NCI-H748 (cell line): Measurements from ENCODE around the gene GJD2.

Experiments
- DNase-seq: peaks from one replicate; lab custom pipeline; 2025; ENCODE audit not compliant: unreplicated experiment; lab: John Stamatoyannopoulos, UW

GJD2 gene

DNA sequence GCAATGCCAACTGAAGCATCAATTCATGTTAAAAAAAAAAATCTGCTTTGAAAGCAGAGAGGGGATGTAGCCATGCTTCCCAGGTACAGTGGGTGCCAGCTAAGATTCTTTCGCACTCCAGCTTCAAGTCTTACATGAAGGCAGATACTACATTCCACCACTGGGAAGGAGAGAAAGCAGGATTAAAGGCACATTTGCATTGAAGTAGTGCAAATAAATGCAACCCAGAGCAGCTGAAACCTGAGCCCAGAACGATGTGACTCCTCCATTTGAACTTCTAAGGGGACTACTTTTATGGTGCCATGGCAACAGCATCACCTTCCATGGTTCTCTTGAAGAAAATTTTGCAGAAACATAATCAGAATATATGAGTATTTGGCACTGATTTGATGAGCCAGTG is 19.1 kb upstream of the GJD2 start:
- no peak for DNase-seq

DNA sequence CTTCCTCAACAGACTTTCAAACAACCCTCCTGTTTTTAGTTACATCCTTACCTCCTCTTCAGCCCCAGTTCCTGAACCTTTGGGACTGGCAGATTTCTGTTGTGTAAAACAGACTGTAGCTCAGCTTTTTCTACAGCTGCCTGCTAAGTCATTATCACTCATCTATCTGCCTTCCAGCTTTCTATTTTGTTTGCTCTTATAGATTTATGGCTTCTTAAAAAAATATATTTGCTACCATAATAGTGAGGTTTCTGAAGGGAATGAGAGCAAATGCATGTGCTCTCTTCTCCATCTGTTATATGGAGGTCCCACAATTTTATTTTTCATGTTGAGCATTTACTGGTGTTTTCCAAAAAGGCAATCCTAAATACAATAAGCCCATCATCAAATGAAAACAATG is 18.2 kb upstream of the GJD2 start:
- no peak for DNase-seq

- no peak for DNase-seq
Measured at GRCh38 chr15:34772312-34772711, 17.5 kb upstream of the GJD2 start.

- DNase-seq = no peak
Measured at GRCh38 chr15:34769711-34770110, 14.9 kb upstream of the GJD2 start.

- DNase-seq = no peak
Measured at GRCh38 chr15:34768530-34768929, 13.7 kb upstream of the GJD2 start.

- no peak for DNase-seq
Measured at GRCh38 chr15:34765741-34766140, 10.9 kb upstream of the GJD2 start.

DNA sequence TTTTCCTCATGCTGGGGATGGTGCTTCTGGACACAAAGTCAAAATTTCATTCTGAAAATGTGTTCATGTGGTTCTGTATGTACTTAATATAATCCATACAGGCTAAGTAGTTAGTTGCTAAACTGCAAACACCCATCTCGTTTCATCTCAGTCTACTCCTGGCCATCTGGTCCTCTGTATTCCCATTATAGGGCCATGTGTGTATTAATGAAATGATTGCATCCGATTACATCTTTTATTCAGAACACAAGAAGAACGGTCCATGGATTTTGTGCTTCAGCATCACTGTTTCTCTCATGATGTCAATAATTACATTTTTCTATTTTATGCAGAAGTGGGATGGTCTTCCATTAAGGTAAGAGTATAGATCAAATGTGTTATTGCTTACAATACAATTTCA is 6.1 kb upstream of the GJD2 start:
- no peak for DNase-seq

DNA sequence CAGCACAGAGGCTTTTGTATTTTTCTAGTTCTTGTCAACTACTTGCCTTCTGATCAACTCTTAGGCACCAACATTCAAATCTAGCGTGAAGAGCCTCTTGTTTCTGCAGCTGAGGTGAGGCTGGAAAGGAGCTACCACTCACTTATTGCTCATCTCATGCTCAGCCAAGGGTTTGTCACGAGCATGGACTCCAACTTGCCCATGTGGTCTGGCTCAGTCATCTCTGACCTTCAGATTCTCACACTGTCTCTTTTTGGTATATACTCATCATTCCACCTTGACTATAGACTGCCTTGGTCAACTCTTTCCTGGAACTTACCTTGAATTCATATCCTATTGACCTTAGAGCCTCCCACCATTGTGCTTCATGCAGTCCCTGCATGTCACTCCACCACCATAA is 5.2 kb upstream of the GJD2 start:
- DNase-seq = no peak

- no peak for DNase-seq
Measured at GRCh38 chr15:34759347-34759746, 4.5 kb upstream of the GJD2 start.

DNA sequence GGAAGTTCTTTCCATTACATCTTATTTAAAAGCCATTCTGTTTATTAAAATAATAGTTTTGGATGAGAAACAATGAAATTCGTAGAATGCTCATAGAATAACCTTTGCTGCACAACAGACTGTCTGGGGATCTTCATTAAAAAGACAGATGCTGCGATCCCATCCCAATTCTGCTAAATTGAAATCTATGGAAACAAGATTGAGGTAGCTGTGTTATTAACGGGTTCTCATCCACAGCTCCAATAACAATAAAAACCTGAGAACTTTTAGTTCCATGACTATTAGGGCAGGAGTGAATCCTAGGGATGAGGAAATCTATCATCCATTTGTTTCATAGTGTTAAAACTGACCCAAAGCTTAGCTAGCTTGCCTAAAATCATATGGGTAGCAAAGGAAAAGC is 2.5 kb upstream of the GJD2 start:
- no peak for DNase-seq

DNA sequence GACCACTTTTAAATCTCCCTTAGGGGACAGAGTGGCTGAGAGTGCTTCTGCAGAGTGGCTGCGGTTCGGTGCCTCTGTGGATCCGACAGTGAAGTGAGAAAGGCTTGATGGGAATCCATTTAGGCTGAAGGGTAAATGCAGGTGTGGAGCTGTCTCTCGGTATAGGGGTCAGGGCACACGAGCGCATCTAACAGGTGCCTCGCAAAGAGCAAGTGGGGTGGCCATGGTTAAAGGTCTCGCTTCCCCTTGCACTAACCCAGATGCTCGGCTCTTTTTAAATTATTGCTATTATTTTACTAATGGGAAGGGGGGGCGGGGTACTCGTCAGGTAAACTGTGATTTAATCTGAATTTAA is 598 bp upstream of the GJD2 start:
- peak; percentile 24 for DNase-seq

- DNase-seq = peak; percentile 7
Measured at GRCh38 chr15:34754171-34754601, 612 bp downstream of the GJD2 start.

- DNase-seq = no peak
Measured at GRCh38 chr15:34753236-34753894, 1.4 kb downstream of the GJD2 start.

- DNase-seq = no peak
Measured at GRCh38 chr15:34749691-34750090, 5.1 kb downstream of the GJD2 start.

- DNase-seq = no peak
Measured at GRCh38 chr15:34739346-34739745, 15.5 kb downstream of the GJD2 start.

DNA sequence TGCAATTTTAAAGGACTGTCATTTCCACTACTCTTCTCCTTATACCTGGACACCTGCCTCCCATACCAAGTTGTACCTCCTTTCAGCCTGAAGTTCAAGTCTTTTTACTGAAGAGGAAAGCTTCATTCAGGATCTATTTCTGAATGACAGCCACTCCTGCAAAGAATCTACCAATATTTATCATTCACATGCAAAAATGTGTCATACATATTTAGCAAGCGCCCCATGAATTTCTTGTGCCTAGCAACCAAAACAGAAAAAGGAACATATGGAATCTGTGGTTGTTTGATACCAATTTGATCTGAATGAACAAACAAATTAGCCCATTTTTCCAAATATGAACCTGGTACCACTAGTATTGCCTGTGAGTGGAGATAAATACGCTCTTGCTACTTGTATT is 16.8 kb downstream of the GJD2 start:
- no peak for DNase-seq

- no peak for DNase-seq
Measured at GRCh38 chr15:34737477-34737876, 17.3 kb downstream of the GJD2 start.

GRCh38 chr15:34734303-34734702 is 20.5 kb downstream of the GJD2 start:
- DNase-seq = no peak

- DNase-seq = no peak
Measured at GRCh38 chr15:34733621-34734020, 21.2 kb downstream of the GJD2 start.

DNA sequence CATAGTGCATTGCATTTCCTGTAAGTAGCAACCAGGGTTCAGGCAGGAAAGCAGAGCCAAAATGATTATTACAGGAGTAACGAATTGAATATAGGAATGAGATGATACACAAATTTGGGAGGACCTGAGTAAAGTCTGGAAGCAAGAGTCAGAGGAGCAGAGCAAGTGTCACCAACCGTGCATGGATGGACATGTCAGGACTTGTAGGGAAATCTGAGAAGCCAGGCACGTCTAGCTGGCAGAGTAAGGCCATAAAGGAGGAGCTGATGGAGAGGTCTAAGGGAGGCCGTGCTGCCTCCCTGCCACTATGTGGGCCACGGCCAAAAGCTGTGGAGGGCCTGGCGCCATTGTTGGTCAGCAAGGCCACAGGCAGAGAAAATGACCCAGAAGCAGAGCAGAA is 22.4 kb downstream of the GJD2 start:
- DNase-seq = no peak

DNA sequence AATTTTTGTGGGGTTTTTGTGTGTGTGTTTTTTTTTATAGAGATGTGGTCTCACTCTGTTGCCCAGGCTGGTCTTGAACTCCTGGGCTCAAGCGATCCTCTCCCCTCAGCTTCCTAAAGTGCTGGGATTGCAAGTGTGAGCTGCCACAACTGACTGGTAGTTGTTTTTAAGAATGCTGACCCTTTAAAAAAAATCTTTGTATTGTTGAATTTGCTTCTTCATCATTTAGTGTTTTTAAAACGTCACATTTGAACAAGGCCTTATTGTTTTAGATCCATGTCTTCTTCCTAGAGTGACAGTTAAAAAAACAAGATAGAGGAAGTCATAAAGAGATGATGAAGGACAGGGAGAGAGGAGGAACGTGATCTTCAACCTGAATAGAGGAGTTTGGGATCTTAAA is 24.1 kb downstream of the GJD2 start:
- no peak for DNase-seq

- no peak for DNase-seq
Measured at GRCh38 chr15:34729886-34730285, 24.9 kb downstream of the GJD2 start.

DNA sequence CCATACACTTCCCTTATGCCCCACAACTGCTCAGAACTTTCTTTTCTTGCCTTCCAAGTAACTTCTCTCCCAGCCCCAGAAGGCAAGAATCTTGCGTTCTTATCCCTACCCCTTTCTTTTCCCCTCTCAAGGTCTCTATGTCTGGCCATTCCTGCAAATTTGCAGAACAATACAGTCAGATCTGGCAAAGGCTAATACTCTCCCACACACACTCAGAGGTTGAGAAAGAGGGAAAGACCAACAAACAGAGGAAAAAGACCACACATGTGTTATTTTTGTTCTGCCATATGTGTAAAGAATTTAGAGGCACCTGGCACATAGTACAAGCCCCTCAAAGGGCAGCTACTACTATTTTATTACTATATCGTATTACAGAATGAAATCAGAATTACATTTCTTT is 25.7 kb downstream of the GJD2 start:
- no peak for DNase-seq
